Activated T-cell treated with anti-CD3 and anti-CD28 coated beads for 1 hour (primary cell): Measurements from ENCODE around the gene CACNB2.
"Not testable (repeated sequence)": the region's sequence is repeated elsewhere in the genome, so short reads cannot be mapped to it uniquely, and the experiment has no call there.

ENCODE experiments used
- DNase-seq: peaks from one replicate; pipeline ENCODE4 v3.0.0-alpha.2; 2020; ENCODE audit warnings: low read depth

The CACNB2 gene

GRCh38 chr10:18570386-18570785 is 430.2 kb downstream of the CACNB2 start:
- not testable (repeated sequence) for DNase-seq

GRCh38 chr10:18571076-18571475 is 430.9 kb downstream of the CACNB2 start:
- DNase-seq: no peak

- no peak for DNase-seq
These were observed 431.6 kb downstream of the CACNB2 start for GRCh38 chr10:18571780-18572179.

GRCh38 chr10:18572959-18573561 is 432.8 kb downstream of the CACNB2 start:
- no peak for DNase-seq

- no peak for DNase-seq
These were observed 436.4 kb downstream of the CACNB2 start for GRCh38 chr10:18576586-18576985.

- no peak for DNase-seq
These were observed 437.8 kb downstream of the CACNB2 start for GRCh38 chr10:18577823-18578685.

GRCh38 chr10:18582803-18583202 is 442.6 kb downstream of the CACNB2 start:
- DNase-seq: no peak

GRCh38 chr10:18583575-18584270 is 443.5 kb downstream of the CACNB2 start:
- DNase-seq: no peak

- not testable (repeated sequence) for DNase-seq
These were observed 446.4 kb downstream of the CACNB2 start for GRCh38 chr10:18586637-18587036.

GRCh38 chr10:18591141-18591540 is 450.9 kb downstream of the CACNB2 start:
- DNase-seq: not testable (repeated sequence)
